ENCODE data around the gene SLC7A6OS. TPM values are rescaled to one million over a fixed set of nuclear protein-coding genes. Genes with fewer than 3 reads are reported as not detected.

SLC7A6OS gene
- total RNA-seq, 2 donors from 2014 or later, result 15.2 to 16.6 TPM

DNA sequence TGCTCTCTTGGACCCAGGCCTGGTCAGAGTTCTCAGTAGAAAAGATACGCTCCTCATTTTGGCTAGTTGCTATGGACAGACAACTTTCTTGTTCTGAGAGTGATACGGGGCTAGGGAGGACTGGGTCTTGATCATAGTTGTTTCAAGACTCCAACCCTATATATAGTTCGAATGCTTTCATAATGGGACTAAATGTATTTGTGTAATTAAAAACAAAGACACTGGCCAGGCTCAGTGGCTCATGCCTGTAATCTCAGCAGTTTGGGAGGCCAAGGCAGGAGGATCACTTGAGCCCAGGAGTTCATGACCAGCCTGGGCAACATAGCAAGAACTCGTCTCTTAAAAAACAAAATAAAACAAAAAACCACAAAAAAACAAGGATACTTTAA is 28.7 kb downstream of the SLC7A6OS start:
- no peak overlapping the region for H3K27ac ChIP-seq

GRCh38 chr16:68281368-68282063 is 29.2 kb downstream of the SLC7A6OS start:
- TF ChIP-seq, protein P1, sequence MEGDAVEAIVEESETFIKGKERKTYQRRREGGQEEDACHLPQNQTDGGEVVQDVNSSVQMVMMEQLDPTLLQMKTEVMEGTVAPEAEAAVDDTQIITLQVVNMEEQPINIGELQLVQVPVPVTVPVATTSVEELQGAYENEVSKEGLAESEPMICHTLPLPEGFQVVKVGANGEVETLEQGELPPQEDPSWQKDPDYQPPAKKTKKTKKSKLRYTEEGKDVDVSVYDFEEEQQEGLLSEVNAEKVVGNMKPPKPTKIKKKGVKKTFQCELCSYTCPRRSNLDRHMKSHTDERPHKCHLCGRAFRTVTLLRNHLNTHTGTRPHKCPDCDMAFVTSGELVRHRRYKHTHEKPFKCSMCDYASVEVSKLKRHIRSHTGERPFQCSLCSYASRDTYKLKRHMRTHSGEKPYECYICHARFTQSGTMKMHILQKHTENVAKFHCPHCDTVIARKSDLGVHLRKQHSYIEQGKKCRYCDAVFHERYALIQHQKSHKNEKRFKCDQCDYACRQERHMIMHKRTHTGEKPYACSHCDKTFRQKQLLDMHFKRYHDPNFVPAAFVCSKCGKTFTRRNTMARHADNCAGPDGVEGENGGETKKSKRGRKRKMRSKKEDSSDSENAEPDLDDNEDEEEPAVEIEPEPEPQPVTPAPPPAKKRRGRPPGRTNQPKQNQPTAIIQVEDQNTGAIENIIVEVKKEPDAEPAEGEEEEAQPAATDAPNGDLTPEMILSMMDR (IDR thresholded peaks at IDR 0.05), result no peak
- H3K9me3 ChIP-seq, result no peaks in the 10 kb centered on the region
- no peaks in the 10 kb centered on the region for H3K4me1 ChIP-seq
- intact Hi-C loops (cut with DNase I), result no loop called here
- peak overlapping the region; percentile 4 to 19 for H3K9ac ChIP-seq (ENCODE audit: low read depth in 2 of 2, low read length in 2 of 2)
- no peak for DNase-seq
- H3K27ac ChIP-seq, result no peak overlapping the region
- no peak overlapping the region for H3K4me3 ChIP-seq
- no peaks in the 10 kb centered on the region for H3K27me3 ChIP-seq
- no peaks in the 10 kb centered on the region for H3K36me3 ChIP-seq

More for the DNA sequence above, 28.7 kb downstream of the SLC7A6OS start:
- intact Hi-C loops (cut with DNase I), result no loop called here
- DNase-seq, result no peak
- Histone ChIP-seq H3K9ac (ENCODE audit: low read depth in 2 of 2, low read length in 2 of 2) (no peak overlapping the region), H3K4me3 (no peak overlapping the region), H3K4me1 (peaks cover 2% of the 10 kb centered on the region), H3K27me3 (no peaks in the 10 kb centered on the region), H3K9me3 (no peaks in the 10 kb centered on the region), H3K36me3 (no peaks in the 10 kb centered on the region)
- TF ChIP-seq, protein P1 (IDR thresholded peaks at IDR 0.05), result no peak

GRCh38 chr16:68279726-68280558 is 30.8 kb downstream of the SLC7A6OS start:
- H3K4me3 ChIP-seq, result no peak overlapping the region
- H3K4me1 ChIP-seq, result no peaks in the 10 kb centered on the region
- H3K27me3 ChIP-seq, result no peaks in the 10 kb centered on the region
- H3K9me3 ChIP-seq, result no peaks in the 10 kb centered on the region
- no peak for DNase-seq
- H3K27ac ChIP-seq, result no peak overlapping the region
- no peak overlapping the region for H3K9ac ChIP-seq (ENCODE audit: low read depth in 2 of 2, low read length in 2 of 2)
- H3K36me3 ChIP-seq, result no peaks in the 10 kb centered on the region
- intact Hi-C loops (cut with DNase I), result no loop called here
- TF ChIP-seq, protein P1 (IDR thresholded peaks at IDR 0.05), result no peak

- no peak for DNase-seq
- intact Hi-C loops (cut with DNase I), result no loop called here
- Histone ChIP-seq H3K4me3 (no peak overlapping the region), H3K27ac (no peak overlapping the region), H3K4me1 (peaks cover 6% of the 10 kb centered on the region), H3K9ac (ENCODE audit: low read depth in 2 of 2, low read length in 2 of 2) (no peak overlapping the region), H3K9me3 (no peaks in the 10 kb centered on the region), H3K27me3 (no peaks in the 10 kb centered on the region), H3K36me3 (no peaks in the 10 kb centered on the region)
- TF ChIP-seq, protein P1 (IDR thresholded peaks at IDR 0.05), result no peak
These were observed 34.5 kb downstream of the SLC7A6OS start for GRCh38 chr16:68276223-68276622.

DNA sequence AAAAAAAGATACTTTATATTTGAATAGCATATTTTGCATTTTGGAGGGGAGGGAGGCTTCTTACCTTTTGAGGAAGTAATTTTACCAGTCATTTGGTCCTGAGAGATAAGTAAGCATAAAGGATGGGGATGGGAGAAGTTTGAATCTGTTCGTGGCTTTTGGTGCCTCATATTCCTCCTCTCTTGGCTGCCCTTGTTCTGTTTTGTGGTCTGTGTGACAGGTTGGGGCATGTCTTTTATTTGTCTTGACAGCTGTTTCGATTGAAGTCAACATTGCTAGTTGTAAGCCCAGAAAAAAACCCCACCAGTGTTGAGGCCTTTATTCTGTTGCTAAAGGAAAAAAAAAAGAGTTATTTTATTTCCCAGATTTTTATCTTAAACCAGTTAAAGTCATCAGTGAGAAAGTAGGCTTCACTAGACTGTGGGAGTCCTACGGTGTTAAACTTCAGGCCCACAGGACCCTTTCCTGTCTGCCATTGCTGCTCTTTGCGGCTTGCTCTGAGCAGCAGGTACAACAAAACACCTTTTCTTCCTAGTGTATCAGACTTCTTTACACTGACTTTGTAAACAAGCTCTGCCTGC is 35.0 kb downstream of the SLC7A6OS start:
- TF ChIP-seq, protein P1 (IDR thresholded peaks at IDR 0.05), result no peak
- no peak overlapping the region for H3K9ac ChIP-seq (ENCODE audit: low read depth in 2 of 2, low read length in 2 of 2)
- no peak overlapping the region for H3K27ac ChIP-seq
- H3K27me3 ChIP-seq, result no peaks in the 10 kb centered on the region
- no peak overlapping the region for H3K4me3 ChIP-seq
- no peaks in the 10 kb centered on the region for H3K36me3 ChIP-seq
- intact Hi-C loops (cut with DNase I), result no loop called here
- no peaks in the 10 kb centered on the region for H3K9me3 ChIP-seq
- H3K4me1 ChIP-seq, result peaks cover 6% of the 10 kb centered on the region
- no peak for DNase-seq

Measured in colonic mucosa (tissue), 4 donors.